Stimulated activated CD4-positive, alpha-beta T cell treated with anti-CD3 and anti-CD28 coated beads, Interleukin-2, amount 100 ng/mL, for 48 hours (primary cell): ENCODE measurements around the gene CPLX1.
"Not testable (repeated sequence)": the region's sequence is repeated elsewhere in the genome, so short reads cannot be mapped to it uniquely, and the experiment has no call there.

Source experiments
- DNase-seq, 2 donors: peaks; one replicate each; pipeline ENCODE4 v3.0.0-alpha.2; 2020

CPLX1 gene

GRCh38 chr4:791252-791897 is 34.6 kb downstream of the CPLX1 start:
- no peak for DNase-seq

DNA sequence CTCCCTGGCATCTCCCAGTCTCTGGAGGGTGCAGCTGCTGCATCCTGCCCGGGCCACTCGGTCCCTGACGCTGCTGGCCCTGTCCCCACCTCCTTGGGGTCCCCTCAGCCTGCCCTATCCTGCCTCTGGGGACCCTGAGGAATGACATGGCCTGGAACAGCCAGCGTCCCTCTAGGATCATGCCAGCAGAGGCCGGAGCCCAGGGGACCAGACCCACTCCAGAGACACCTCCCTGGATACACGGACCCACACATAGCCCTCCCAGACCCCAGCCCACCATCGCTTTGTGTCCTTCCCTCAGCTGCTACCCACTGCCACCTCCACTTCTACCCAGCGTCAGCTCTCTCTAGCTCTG is 35.5 kb downstream of the CPLX1 start:
- no peak for DNase-seq

DNA sequence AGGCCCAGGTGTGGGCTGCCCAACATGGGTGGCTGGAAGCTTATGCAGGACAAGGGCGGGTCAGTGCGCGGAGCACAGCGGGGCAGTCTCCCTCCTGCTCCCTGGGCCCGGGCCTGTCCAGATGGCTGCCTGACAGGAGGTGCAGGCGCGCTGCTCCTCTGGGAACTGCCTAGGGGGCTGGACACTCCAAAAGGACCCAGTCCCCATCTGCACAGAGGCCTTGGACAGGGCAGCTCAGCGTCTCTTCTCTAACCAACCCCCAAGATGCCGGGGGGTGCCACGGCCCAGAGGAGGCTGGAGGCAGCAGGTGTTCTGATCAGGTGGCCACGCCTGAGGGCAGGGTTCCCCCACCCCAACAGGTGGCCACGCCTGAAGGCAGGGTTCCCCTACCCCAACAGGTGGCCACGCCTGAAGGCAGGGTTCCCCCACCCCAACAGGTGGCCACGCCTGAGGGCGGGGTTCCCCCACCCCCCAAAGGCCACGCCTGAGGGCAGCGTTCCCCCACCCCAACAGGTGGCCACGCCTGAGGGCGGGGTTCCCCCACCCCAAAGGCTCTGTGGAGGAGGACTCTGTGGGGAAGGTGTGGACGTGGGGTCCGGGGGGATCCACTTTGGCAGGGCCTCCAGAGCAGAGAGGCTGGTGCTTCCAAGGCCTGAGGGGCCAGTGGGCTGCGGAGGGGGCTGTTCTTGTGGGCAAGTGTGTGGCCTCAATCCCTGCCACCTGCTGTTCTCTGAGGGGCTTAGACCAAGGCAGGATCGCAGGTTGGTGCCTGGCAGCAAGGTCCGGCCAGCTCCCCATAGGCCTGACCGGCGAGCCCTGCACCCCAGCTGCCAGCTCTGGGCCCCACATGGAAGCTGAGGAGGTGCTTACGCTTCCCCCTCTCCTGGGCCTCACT is 36.1 kb downstream of the CPLX1 start:
- no peak for DNase-seq

- no peak for DNase-seq
These were observed 37.2 kb downstream of the CPLX1 start for GRCh38 chr4:788636-789297.

- DNase-seq: no peak
These were observed 37.8 kb downstream of the CPLX1 start for GRCh38 chr4:788006-788635.

DNA sequence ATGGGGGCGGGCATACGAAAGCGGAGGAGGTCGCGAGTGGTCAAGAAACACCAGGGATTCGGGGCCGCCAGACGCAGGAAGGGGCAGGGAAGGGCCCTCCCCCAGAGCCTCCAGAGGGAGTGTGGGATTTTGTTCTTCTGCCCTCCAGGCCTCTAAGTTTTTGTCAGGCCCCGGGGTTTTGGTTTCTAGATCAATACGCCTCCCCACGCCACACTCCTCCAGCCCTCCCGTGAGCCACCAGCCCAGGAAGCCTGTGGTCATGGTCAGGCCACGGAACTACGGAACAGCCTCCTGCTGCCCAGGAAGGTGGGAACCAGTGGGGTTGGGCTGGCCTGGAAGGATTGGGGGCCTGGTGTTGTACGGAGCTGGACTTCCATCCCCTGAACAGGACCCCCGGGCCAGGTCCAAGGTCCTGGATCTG is 38.4 kb downstream of the CPLX1 start:
- no peak for DNase-seq

DNA sequence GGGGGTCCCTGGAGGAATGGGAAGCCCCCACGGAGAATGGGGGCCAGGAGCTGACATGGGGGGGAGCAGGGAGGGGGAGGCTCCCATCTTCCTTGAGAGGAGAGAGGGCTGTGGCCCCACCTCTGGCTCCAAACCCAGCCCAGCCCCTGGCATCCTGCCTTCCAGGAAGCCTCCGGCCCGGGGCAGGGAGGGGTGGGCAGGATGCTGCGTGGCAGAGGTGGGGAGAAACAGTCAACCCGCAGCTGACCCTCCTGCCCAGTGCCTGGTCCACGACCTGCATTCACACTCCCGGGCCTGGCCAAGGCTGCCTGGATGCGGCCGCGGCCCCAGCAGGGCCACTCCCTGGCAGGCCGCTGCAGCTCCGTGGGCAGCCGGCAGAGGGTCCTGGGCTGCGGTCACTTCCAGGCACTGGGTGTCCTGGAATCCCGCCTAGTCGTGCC is 39.0 kb downstream of the CPLX1 start:
- no peak for DNase-seq

- DNase-seq: no peak
These were observed 39.7 kb downstream of the CPLX1 start for GRCh38 chr4:786074-786741.

DNA sequence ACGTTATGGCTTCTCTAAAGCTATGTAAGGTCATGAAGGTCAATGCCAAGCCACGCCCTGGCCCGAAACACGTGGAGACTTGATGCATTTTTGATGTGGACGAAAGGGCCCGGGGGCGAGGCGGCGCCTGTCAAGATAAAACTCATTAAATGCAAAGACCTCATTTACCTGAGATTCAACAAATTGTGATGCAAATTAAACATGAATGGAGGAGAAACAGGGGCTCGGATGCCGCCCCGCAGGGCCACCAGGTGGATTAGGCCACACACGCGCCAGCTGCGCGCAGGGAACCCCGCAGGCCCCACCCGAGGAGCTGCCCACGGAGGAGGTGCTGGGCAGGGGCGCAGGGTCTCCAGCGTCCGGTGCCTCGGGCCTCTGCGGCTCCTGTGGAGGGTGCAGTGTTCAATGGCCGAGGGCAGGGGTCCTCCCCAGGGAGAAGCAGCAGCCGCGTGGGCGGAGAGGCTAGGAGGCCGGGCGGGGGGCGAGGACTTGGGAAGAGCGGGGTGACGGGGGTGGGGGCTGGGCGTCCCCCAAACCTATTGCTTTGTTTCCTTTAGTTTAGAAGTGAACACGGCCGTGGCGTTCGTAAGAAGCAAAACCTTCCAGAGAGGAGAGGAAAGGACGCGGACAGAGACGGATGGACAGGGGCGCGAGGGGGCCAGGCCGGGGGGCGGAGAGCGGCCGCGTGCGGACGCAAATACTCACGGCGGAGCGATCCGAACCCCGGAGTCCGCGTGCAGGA is 40.4 kb downstream of the CPLX1 start:
- DNase-seq: no peak

- DNase-seq: no peak
These were observed 41.3 kb downstream of the CPLX1 start for GRCh38 chr4:784401-785331.

DNA sequence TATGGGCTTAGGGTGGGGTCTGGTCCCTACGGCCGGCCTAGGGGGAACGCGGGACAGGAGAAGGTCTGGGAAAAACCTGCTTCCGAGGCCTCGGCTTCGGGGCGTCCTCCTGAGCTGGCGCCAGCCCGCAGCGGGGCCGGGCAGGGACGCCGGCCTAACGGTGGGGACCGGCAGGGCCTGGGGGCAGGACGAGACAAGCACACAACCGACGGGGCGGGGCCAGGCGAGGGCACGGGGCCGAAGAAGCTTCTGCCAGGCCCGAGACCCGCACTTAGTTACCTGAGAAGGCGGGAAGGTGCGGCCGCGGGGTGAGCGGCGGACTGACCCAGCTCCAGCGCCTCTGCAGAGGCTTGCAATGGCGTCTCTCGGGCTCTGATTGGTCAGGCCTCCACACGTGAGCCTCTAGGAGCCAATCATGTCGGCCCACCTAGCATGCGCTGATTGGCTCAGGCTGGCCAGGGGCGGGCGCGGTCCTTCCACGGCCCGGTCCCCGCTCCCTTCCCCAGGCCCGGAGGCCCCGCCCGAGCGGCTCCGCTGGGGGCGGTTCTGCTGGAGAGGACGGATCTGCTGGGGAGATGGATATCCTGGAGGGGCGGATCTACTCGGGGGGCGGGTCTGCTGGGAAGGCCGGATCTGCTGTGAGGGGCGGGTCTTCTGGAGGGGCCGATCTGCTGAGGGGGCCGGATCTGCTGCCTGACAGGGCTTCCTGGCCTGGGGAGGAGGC is 44.3 kb downstream of the CPLX1 start:
- peak; percentile 97 to 98 for DNase-seq

DNA sequence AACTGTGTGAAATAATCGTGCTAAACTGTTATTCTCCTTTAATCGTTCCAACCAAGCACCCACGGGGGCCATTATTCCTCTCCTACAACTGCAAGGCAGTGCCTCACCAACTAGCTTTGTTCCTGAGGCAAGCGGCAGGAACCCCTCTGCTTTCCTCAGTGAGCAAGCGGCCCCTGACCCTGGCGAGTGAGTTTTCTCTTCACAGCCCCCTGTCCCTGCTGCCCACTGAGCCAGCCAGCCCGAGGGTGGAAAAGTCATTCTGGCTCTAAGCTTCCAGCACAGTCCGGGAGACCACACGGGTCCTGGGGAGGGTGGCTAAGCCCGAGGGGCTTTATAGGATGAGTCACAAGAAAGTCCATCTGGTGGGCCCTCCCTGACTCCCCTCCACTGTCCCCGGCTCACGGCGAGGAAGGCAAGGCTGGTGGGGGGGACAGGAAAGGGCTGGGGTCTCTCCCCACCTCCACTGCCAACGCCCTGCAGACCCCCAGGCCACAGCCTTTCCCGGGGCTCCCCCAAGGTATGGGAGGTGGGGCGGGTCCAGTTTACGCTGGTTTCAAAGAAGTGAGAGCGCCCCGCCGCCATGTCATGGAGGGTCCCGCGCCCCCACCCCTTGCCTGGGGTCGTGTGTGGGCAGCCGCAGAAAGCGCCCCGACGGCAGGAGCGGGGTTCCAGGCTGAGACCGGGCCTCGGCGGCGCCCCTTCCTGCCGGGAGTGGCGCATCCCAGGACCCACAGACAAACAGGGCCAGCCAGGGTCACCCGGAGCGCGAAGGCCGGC is 45.0 kb downstream of the CPLX1 start:
- no peak for DNase-seq

- DNase-seq: not testable (repeated sequence)
These were observed 45.7 kb downstream of the CPLX1 start for GRCh38 chr4:780255-780654.

DNA sequence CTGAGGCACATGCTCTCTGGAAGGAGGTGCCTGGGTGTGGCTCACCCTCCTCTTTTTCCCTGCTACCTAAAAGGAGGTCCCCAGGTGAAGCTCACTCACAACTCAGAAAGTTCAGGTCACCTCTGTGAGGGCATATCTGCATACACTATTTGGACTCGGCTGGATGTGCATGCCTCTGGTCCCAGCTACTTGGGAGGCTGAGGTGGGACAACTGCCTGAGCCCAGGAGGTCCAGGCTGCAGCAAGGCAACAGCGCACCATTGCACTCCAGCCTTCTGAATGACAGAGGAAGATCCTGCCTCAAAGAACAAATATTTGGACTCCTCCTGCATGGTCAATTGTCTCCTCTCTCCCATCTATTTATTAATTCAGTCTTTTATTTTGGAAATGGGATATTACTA is 46.4 kb downstream of the CPLX1 start:
- DNase-seq: no peak

DNA sequence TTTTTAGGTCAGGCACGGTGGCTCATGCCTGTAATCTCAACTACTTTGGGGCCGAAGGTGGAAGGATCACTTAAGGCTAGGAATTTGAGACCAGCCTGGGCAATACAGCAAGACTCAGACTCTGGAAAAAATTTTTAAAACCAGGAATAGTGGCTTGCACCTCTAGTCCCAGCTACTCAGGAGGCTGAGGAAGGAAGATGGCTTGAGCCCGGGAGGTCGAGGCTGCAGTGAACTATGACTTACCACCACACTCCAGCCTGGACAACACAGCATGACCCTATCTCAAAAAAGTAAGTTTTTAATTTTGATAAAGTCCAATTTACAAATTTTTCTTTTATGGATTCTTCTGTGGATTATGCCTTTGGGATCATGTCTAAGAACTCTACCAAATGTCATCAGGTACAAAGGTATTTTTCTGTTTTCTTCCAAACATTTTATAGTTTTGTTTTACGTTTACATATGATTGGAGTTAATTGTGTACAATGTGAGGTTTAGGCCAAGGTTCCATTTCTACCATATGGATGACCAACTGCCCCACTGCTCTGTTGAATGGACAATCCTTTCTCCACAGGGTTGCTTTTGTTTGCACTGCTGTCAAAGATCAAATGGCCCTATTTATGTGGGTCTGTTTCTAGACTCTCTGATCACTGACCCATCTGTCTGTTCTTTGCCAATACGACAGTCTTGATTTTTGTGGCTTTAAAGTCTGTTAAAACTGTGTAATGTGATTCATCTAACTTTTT is 48.2 kb downstream of the CPLX1 start:
- DNase-seq: no peak

- DNase-seq: no peak
These were observed 49.0 kb downstream of the CPLX1 start for GRCh38 chr4:776743-777441.

DNA sequence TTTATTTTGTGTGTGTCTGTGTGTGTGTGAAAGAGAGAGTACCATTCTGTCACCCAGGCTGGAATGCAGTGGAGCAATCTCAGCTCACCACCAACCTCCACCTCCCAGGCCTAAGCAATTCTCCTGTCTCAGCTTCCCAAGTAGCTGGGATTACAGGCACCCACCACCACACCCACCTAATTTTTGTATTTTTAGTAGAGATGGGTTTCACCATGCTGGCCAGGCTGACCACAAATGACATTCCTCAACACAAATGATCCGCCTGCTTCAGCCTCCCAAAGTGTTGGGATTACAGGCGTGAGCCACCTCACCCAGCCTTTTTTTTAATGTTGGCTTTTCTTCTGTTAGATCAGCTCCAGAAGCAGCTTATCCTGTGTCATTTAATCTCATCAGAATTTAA is 50.4 kb downstream of the CPLX1 start:
- DNase-seq: not testable (repeated sequence)
